CD4-positive, alpha-beta T cell treated with Interferon gamma for 1 hour (primary cell): ENCODE data around the gene RAB30.

ENCODE experiments used
- DNase-seq: peaks from one replicate; pipeline ENCODE4 v3.0.0-alpha.2; 2020

The RAB30 gene

DNA sequence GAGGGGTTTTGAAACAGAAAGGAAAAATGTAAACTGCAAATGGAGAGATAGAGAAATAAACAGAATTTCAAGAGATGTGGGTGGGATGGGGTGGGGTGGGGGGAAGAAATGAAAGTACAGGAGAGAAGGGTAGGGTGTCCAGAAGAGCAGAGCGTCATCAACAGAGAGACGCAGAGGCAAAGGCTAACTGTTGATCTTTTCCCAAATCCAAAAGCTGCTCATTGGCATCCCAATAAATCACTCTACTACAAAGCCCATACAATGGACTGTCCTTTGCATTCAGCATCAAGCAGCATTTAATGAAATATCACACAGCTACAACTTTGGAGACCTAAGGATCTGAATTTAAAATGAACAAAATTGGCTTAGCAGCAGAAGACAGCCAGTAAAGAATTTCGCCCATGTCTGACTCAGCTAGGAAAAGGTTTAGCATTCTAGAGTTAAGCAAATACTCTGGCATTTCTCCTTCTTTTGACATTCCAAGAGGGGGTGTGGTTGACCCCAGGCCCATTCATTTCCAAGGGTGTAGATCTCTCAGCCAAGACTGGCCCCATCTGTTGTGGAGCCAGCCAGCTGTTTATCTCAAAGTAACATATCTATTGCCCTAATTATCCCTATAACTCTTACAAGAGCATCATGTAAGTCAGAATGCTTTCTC is 1.5 kb downstream of the RAB30 start:
- no peak for DNase-seq

DNA sequence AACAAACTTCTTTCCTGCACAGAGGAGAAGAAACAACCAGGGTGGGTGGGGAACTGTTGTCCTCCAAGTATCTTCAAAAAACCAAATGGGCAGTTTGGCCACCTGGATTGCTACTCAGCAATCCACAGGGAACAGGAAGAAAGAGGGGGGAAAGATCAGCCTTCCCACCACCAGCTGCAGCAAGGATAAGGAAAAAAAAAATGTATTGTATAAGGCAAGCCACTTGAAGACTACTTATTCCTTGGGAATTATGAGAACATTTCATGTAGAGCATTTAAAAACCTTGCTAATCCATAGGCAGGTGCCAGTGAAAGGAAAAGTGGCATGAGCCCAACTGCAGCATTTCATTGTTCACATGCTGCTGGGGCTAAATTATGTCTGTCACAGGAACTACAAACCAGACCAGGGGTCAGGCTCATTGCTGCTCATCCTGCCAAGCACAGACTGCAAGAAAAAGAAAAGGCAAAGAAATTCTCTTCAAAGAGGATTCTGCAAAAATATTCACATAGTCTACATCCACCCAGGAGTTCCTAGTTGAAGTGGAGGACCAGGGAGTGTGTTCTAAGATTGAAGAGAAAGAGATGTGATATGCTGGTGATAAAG is 2.2 kb downstream of the RAB30 start:
- no peak for DNase-seq

DNA sequence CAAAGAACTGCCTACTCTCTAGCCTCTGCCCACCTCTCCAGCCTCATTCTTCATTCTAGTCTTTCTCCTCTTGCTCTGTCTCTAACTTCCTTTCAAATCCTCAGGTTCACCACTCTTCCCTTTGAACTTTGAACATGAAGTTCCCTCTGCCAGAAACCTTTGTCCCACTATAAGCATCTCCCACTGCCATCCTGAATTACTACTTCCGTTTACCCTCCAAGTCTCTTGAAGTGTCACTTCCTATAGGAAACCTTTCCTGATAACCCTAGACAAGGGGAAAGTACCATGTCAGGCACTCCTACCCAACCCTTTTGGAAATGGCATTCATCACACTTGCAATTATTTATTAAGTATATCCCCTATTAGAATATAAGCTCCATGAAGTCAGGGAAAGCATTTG is 3.1 kb downstream of the RAB30 start:
- no peak for DNase-seq

DNA sequence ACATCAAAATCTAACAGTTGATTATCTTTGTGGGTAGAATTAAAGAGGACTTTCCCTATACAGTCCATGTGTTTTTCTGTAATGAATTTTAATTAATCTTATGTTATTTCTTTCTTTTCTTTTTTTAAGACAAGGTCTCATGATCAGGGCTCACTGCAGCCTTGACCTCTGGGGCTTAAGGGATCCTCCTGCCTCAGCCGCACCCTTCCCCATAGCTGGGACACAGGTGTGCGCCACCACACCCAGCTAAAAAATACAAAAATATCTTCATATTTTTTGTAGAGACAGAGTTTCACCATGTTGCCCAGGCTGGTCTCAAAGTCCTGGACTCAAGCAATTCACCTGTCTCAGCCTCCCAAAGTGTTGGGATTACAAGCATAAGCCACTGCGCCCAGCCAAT is 7.7 kb downstream of the RAB30 start:
- DNase-seq = no peak

DNA sequence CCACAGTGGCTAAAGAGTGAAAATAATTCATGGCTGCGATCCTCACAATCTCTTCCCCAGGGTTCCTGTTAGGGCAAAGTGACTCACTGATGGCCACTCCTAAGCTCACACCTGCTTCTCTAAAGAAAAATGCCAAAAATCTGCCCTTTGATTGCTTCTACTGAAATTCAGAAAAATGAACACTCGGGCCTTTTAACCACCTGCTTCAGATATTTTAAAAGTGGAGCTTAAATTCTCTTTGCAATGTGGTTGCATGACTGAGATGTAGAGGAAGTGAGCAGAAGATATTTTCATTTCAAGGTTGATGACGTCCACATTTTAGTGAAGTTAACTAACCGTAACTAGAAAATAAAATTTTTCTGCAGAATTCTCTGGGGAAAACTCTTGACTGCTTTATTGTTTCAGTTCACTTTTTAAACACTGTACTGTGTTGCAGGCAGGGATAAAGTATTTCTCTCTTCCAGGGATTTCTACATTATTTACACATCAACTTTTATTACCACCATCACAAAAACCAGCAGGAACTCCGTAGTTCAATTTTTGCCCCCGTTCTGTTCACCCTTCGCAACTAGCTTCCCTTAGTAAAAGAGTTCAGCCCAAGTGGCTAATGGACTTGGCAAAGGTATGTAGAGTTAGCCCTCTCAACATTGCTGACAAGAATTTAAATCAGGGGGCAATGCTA is 8.5 kb downstream of the RAB30 start:
- DNase-seq = no peak

DNA sequence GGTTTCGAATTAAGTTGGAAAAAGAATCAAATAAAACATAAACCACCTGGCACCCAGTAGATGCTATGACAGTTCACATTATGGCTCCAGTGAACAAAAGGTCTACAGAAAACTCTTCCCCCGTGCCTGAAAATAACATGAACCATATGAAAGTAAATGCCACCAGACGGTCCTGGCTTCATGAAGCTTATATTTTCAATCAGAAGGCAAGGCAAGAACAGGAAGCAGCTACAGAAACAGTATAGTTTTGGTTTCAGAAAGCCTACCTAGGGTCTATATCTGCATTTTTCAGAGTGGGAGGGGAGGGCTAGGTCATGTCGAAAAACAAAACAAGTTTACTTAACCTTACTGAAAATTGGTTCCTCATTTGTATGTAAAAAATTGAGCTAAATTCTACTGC is 9.8 kb downstream of the RAB30 start:
- DNase-seq = no peak

DNA sequence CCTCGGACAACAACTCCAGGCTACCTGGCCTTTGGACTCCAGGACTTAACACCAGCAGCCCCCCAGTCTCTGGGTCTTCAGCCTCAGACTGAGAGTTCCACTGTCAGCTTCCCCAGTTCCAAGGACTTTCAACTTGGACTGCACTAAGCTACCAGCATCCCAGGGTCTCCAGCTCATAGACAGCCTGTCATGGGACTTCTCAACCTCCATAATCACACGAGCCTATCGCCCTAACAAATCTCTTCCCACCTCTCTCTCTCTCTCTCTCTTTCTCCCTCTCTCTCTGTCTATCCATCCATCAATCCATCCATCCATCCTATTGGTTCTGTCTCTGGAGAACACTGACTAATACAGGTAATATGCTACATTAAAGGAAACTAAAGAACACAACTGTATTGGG is 10.7 kb downstream of the RAB30 start:
- DNase-seq = no peak

DNA sequence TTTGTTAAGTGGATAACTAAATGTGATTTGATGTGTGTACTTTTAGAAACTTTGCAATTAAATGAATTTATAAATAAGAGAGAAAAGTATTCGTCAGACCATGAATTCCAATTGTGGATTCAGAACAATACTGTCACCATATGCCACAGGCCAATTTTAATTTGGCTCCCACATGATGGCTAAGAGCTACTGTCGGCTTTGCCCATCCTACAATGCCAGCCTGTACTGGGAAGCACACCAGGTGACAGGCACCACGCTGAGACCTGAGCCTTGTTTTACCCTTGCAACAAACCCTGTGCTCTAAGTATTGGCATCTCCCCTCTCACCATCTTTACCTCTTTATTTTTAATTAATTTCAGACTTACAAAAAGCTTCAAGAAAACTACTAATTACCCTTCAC is 14.0 kb downstream of the RAB30 start:
- no peak for DNase-seq

DNA sequence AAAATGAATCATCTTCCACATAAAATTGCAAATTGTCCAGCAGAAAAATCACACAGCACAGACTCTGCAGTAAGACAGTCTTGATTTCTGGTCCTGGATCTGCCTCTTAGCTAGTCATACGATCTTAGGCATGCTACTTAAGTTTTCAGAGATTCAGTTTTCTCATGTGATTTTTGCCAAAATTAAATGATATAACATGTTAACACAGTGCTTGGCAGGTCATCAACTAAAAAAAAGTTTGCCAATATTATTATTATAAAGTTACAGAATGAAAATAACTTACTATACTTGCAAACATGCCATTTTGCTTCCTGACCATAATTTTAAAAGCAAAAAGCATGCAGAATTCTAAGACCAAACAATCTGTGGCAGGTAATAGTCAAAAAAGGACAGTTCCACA is 15.1 kb downstream of the RAB30 start:
- DNase-seq = no peak

DNA sequence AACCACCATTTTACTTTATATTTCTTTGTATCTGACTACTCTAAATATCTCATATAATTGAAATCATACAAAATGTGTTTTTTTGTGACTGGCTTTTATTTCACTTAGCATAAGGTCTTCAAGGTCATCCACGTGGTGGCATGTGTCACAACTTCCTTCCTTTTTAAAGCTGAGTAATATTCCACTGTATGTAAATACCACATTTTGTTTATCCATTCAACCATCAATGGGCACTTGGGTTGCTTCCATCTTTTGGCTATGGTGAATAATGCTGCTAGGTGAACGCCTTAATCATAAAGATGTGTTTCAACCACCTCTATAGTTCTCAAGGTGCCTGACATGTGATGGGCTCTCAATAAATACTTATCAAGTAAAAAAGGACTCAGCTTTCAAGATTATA is 15.5 kb downstream of the RAB30 start:
- no peak for DNase-seq

DNA sequence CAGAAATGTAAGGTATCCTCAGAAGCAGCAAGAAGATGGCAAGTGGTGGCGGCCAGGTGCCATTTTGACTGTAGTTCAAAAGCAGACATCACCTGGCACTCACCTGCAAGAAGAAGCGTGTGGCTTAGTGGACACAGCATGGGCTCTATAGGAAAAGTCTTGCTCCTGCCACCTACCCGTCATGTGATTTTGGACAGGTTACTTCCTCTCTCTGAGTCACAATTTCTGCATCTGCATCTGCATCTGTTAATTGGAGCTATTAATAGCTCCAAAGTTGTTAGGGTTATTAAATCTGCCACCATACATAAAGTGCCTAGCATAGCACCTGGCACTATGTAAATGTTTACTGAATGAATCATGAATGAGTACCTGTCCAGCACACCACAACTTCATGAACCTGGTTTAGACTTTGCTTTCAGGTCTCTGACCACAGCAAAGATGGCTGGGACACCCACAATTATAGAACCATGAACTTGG is 16.8 kb downstream of the RAB30 start:
- no peak for DNase-seq

DNA sequence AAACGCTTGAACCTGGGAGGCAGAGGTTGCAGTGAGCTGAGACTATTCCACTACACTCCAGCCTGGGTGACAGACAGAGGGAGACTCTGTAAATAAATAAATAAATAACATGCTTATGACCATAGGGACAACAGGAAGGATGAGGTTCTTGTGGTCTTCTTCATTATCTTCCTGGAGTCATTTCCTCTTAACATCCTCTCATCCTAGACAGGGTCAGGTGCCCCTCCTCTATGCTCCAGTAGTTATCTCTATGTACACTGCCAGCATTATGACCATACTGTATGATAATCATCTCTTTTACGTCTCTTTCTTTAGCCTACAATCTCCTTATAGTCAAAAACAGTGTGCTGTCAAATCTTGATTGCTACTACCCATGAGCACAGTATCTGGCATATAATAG is 17.7 kb downstream of the RAB30 start:
- DNase-seq = no peak

DNA sequence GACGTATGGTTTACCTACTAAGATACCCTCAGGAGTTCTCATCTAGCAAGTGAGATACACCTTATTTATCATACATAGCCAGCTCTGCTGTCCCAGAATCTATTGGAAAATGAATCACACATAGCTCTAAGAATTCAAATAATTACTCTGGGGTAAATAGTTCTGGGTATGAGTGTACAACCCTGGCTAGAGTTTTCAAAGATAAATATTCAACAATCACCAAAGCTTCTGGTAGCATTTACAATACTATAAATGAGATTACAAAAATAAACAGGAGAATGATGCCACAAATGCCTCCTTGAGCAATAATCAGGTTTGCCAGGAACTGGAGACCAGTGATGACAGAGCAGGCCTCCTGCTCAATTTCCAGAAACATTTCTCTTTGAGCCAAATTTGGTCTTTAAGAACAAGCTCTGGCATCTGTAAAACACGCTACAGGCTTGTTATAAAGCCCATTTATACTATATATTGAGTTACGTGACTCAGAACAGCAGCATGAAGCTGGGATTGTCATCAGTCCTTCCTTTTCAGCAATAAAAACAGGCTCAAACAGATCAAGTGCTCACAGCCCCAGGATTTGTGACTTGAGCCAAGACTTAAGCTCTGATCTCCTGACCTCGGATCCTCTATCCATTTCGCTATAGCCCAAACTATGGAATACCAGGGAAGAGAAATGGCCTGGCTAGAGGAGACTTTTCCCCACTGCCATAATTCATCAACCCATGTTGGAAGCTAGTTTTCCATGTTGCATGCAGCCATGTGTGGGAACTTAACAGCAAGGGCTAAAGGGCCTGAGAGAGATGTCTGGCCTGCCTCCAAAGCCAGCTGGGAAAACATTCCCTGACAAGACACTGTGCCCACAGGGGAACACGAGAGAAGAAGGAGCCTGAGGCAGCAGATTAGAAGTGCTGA is 19.7 kb downstream of the RAB30 start:
- DNase-seq = no peak

DNA sequence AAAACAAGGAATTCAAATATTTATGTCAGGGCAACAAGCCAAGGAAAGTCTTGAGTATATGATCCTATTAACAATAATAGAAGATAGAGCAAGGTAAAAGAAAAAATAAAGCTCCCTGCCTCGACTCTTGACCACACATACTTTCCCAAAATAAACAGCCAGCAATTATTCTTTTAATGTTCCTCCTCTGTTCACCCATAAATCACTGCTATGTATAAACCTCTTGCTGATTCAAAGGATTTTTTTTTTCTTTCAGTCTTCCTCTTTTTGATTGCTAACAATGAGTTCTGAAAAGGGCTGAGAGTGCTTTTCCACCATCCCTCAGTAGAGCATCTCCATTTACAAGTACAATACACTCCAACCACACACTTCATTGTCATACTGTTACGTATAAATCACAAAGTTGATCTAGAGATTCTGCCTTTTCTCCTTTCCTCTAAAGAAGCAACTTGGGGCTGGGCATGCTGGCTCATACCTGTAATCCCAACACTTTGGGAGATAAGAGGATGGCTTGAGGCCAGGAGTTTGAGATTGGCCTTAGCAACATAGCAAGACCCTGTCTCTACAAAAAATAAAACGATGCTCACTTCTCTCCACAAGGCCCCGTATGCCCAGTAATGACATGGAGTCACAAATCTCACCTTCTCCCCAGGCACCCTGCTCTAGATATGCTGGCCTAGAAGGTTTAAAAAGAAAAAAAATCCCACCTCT is 24.0 kb downstream of the RAB30 start:
- no peak for DNase-seq

DNA sequence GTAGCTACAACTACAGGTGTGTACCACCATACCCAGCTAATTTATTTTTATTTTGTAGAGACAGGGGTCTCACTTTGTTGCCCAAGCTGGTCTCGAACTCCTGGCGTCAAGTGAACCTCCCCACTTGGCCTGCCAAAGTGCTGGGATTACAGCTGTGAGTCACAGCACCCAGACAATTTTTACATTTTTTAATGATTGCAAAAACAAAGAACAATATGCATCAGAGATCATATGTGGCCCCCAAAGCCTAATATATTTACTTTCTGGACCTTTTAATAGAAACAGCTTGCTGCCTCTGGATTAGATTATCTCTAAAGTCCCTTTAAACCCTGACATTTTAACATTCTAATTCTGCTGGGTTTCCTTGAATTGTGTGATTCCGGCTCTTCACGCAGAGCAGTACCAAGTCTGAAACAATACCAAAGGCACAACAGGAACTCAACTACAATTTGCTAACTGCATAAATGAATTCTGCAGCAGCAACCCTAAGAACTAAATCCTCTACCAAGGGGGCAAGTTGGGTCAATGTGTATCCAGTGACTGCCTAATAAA is 25.0 kb downstream of the RAB30 start:
- DNase-seq = no peak

DNA sequence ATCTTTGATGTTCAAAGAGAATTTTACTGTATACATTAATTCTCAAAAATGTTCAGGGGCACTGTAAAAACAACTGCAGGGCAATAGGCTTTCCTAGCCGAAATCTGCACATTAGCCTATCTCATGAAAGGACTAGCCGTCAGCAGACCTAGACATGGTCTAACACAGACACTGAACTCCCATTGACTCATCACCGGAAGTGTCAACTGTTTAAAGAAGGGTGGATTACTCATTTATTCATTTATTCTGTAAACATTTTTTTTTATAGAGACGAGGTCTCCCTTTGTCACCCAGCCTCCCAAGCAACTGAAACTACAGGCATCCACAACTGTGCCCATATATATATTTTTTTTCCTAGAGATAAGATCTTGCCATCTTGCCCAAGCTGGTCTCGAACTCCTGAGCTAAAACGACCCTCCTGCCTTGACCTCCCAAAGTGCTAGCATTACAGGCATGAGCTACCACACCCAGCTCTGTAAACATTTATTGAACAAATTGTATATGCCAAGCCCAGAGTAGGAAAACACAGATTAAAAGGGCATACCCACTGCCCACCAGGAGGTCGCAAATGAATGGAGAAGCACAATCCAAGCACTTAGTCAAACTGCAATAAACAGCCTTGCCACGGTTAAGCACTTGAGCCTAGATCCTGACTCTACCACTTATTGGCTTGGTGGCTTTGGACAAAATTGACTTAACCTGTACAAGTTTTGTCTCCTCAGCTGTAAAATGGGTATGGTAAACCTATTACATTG is 26.6 kb downstream of the RAB30 start:
- DNase-seq = no peak

DNA sequence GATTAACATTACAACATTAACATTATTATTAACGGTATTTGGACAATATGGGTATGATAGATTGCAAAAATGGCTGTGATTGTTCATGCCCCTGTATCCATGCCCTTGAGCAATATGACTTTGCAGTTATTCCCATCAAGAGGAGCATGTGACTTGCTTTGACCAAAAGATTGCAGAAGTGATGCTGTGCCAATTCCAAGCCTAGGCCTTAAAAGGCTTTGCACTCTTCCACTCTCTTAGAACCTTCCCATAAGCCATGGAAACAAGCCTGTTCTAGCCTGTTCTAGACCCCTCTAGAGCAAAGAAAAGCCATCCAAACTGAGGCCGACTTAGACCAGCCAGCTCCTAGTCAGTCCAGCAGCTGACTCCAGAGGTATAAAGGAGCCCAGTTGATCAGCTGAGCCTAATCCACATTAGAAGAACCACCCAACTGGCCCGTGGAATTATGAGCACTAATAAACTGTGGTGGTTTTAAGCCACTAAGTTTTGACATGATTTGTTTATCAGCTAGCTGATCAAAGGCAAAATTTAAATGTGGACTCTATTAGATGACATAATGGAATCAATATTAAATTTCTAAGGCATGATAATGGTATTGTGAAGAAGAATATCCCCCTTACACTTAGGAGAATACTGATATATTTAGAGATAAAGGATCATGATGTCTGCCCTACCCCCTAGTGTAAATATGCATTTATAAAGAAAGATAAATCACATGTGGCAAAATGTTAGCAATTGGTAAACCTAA is 28.6 kb downstream of the RAB30 start:
- DNase-seq = no peak

DNA sequence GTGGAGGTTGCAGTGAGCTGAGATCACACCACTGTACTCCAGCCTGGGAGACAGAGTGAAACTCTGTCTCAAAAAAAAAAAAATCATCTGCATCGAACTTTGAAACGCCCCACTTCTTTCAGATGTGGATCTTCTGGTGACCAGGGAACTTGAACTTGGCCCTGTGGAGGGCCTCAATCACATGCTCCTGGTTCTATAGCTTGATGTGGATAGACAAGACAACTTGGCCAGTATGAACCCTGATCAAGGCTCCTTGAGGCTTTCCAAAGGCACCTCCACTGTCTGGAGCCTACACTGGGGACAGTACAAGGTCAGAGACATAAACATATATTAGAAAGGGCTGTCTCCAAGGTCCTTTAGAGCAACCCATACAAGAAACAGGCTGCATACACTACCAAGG is 30.6 kb downstream of the RAB30 start:
- no peak for DNase-seq

DNA sequence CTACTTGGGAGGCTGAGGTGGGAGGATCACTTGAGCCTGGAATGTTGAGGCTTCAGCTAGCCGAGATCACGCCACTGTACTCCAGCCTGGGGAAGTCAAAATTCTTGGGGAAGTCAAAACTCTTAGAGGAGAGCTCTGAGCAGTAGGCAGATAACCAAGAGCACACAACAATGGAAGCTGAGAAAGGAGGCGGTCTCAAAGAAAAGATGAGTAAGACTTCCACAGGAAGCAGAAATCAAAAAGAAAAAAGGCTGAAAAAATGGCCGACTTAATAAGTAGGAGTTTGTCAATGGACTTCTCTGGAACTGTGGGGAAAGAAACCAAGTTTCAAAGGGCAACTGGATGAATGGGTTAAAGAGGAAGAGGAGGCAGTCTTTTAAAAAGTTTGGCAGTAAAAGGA is 32.1 kb downstream of the RAB30 start:
- DNase-seq = no peak

DNA sequence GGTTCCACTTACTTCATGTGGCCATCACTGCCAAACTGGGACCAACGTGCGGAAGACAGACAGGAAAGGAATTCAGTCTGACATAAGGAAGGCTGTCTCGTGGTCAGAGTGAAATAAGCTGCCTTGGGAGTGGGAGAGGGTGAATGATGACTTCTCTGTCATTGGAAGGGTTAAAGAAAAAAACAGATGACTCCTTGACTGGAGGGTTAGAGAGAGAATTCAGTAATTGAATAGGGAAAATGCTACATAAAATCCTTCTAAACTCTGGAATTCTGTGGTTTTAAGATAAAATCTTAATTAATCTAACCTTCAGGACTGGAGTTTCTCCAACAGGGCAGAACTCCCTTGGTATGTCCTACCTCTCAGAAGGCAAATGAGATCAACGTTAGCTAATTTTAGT is 33.8 kb downstream of the RAB30 start:
- no peak for DNase-seq

DNA sequence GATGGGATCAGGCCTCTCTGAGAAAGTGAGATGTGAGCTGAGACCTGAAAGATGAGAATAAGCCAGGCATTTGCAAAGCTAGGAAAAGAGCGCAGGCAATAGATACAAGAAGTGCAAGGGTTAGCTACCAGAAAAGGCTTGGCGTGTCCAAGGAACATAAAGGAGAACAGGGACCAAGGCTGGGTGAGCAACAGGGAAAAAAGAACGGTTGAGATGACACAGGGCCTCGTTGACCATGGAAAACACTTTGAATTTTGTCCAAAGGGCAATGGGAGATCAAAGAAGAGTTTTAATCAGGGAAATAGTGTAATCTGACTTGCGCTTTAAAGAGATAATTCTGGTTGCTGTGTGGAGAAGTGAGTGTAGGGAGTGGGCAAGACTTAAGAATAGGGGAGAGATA is 35.0 kb downstream of the RAB30 start:
- DNase-seq = no peak
